CD14-positive monocyte (primary cell): ENCODE data around the gene PDCD7. TPM values are rescaled to one million over a fixed set of nuclear protein-coding genes. Genes with fewer than 3 reads are reported as not detected.

Experiments used
- DNase-seq, 3 donors: peaks; one replicate each; pipeline ENCODE4 v3.0.0-alpha.2; 2011 to 2022
- H2AFZ ChIP-seq: 2 replicates; pipeline ENCODE4 v1.6.0; 2012; ENCODE audit warnings: mild to moderate bottlenecking, low read depth, low read length, inconsistent platforms; ENCODE audit not compliant: insufficient read depth, poor library complexity, severe bottlenecking
- H3K27ac ChIP-seq, 2 donors: 1 replicate in 1 of 2; 2 replicates in 1 of 2; pipeline ENCODE4 v1.5.1; 2012 to 2013; ENCODE audit warnings: low read length in 2 of 2, control low read depth in 1 of 2, inconsistent platforms in 1 of 2, low read depth in 1 of 2, mild to moderate bottlenecking in 1 of 2
- H3K27me3 ChIP-seq, 2 donors: one replicate each; pipeline versions ENCODE4 v1.6.0 to v1.6.1; 2011 to 2013; ENCODE audit warnings: low read length in 2 of 2; ENCODE audit not compliant: control insufficient read depth in 2 of 2, insufficient read depth in 2 of 2
- H3K36me3 ChIP-seq, 2 donors: replicated peaks in 1 of 2; 1 replicate in 1 of 2; 2 replicates in 1 of 2; pipeline versions ENCODE4 v1.5.1 to v1.6.1; 2012 to 2013; ENCODE audit warnings: low read length in 2 of 2, control low read depth in 1 of 2, inconsistent platforms in 1 of 2, mild to moderate bottlenecking in 1 of 2; ENCODE audit not compliant: insufficient read depth in 2 of 2, control insufficient read depth in 1 of 2
- H3K4me1 ChIP-seq, 2 donors: 1 replicate in 1 of 2; 2 replicates in 1 of 2; pipeline versions ENCODE4 v1.5.1 to v1.6.1; 2012 to 2013; ENCODE audit warnings: low read length in 2 of 2, control low read depth in 1 of 2, inconsistent platforms in 1 of 2, mild to moderate bottlenecking in 1 of 2, moderate library complexity in 1 of 2; ENCODE audit not compliant: insufficient read depth in 2 of 2, control insufficient read depth in 1 of 2
- H3K4me2 ChIP-seq: replicated peaks from 2 replicates; pipeline ENCODE3; 2012; ENCODE audit warnings: low read length, moderate library complexity, mild to moderate bottlenecking; ENCODE audit not compliant: poor library complexity, severe bottlenecking; ENCODE audit errors: extremely low read depth
- H3K4me3 ChIP-seq, 3 experiments: fragments of 200-600 bp in 1 of 3; sonication (generic) in 1 of 3; replicated peaks in 1 of 3; 1 replicate in 2 of 3; 2 replicates in 1 of 3; pipeline ENCODE4 v1.5.1; 2011 to 2013; ENCODE audit warnings: low read length in 3 of 3, mild to moderate bottlenecking in 3 of 3, control low read depth in 2 of 3, low read depth in 2 of 3, inconsistent platforms in 1 of 3, moderate library complexity in 1 of 3
- H3K79me2 ChIP-seq: 2 replicates; pipeline ENCODE4 v1.6.0; 2012; ENCODE audit warnings: mild to moderate bottlenecking, control low read depth, inconsistent platforms, low read length, moderate library complexity; ENCODE audit not compliant: insufficient read depth
- H3K9ac ChIP-seq: 2 replicates; pipeline ENCODE4 v1.6.0; 2017; ENCODE audit warnings: low read length, mild to moderate bottlenecking; ENCODE audit not compliant: insufficient read depth, poor library complexity, severe bottlenecking
- H3K9me3 ChIP-seq, 2 donors: replicated peaks in 1 of 2; 1 replicate in 1 of 2; 2 replicates in 1 of 2; pipeline versions ENCODE4 v1.5.1 to v1.6.1; 2012 to 2013; ENCODE audit warnings: low read length in 2 of 2, control low read depth in 1 of 2; ENCODE audit not compliant: control insufficient read depth in 1 of 2, insufficient read depth in 1 of 2
- H4K20me1 ChIP-seq: 2 replicates; pipeline ENCODE4 v1.6.0; 2012; ENCODE audit warnings: mild to moderate bottlenecking, low read length, control low read depth, moderate library complexity; ENCODE audit not compliant: insufficient read depth
- H3K27ac Mint-ChIP-seq, 7 donors: one replicate each; pipeline ENCODE4 v1.8.0; 2020; ENCODE audit warnings: mild to moderate bottlenecking in 7 of 7, mixed read lengths in 7 of 7, moderate library complexity in 6 of 7, inconsistent platforms in 2 of 7
- H3K27me3 Mint-ChIP-seq, 3 donors: one replicate each; pipeline ENCODE4 v1.8.0; 2021 to 2022; ENCODE audit warnings: low read depth in 3 of 3, mild to moderate bottlenecking in 3 of 3, mixed read lengths in 3 of 3, moderate library complexity in 3 of 3, inconsistent platforms in 1 of 3
- H3K36me3 Mint-ChIP-seq, 2 donors: one replicate each; pipeline ENCODE4 v1.8.0; 2020; ENCODE audit warnings: mixed read lengths in 2 of 2, inconsistent platforms in 1 of 2, mild to moderate bottlenecking in 1 of 2
- H3K4me1 Mint-ChIP-seq: one replicate; pipeline ENCODE4 v1.8.0; 2020; ENCODE audit warnings: mild to moderate bottlenecking, mixed read lengths
- H3K4me3 Mint-ChIP-seq, 2 donors: one replicate each; pipeline ENCODE4 v1.8.0; 2020; ENCODE audit warnings: mild to moderate bottlenecking in 2 of 2, mixed read lengths in 2 of 2, moderate library complexity in 1 of 2
- H3K9me3 Mint-ChIP-seq, 7 donors: one replicate each; pipeline ENCODE4 v1.8.0; 2020 to 2022; ENCODE audit warnings: mixed read lengths in 7 of 7, mild to moderate bottlenecking in 6 of 7, moderate library complexity in 6 of 7, inconsistent platforms in 2 of 7
- CTCF ChIP-seq: fragments of 200-600 bp; IDR thresholded peaks from one replicate; pipeline ENCODE4 v1.8.0; 2022; ENCODE audit warnings: antibody characterized with exemption, mild to moderate bottlenecking
- WGBS: methylation state at CpG from one replicate; pipeline ENCODE4 v1.1.5; 2013; ENCODE audit warnings: missing lambda C conversion rate; ENCODE audit not compliant: insufficient coverage; 5-methylcytosine and 5-hydroxymethylcytosine counted together
- intact Hi-C, 2 donors: fragments of 100-400 bp; cut with micrococcal nuclease; formaldehyde crosslinking; loops; one replicate each; pipeline versions ENCODE4 v1.15.0 to v1.15.1; 2023
- polyA plus RNA-seq, 3 donors: library from polyadenylated mRNA; depleted of rRNA in 1 of 3; unstranded in 2 of 3; stranded (reverse) in 1 of 3; fragments of 300-500 nt in 2 of 3; fragments of >200 nt in 1 of 3; fragmentation: Illumina TruSeq in 2 of 3; gene quantifications; 1 replicate in 2 of 3; 2 replicates in 1 of 3; pipeline ENCODE4 v1.2.3, GENCODE V29; 2012 to 2021

Gene PDCD7
- polyA plus RNA-seq, 3 donors, result 3.1 to 6.9 (median 4.7) TPM

- intact Hi-C loops, result no loop called here
These were observed 38.4 kb downstream of the PDCD7 start for GRCh38 chr15:65095011-65095746.

More at GRCh38 chr15:65095011-65095746, 38.4 kb downstream of the PDCD7 start:
- Histone ChIP-seq H3K4me1 (no peaks in the 10 kb centered on the region), H3K27ac (no peak overlapping the region), H3K9ac (no peak overlapping the region), H3K27me3 (no peaks in the 10 kb centered on the region), H3K4me3 (no peak overlapping the region), H3K4me2 (no peak overlapping the region), H3K79me2 (no peaks in the 10 kb centered on the region), H2AFZ (no peak overlapping the region), H4K20me1 (no peaks in the 10 kb centered on the region), H3K36me3 (peaks cover 25 to 37% of the 10 kb centered on the region in 2 donors), H3K9me3 (no peaks in the 10 kb centered on the region)
- 84% methylated on average over 4 of the region's 5 CpGs for WGBS
- Mint-ChIP-seq H3K9me3 (no peaks in the 10 kb centered on the region), H3K36me3 (peaks cover 29 to 37% of the 10 kb centered on the region in 2 donors), H3K27me3 (peaks cover 0 to 2% (median 2%) of the 10 kb centered on the region in 3 donors), H3K4me3 (no peak overlapping the region), H3K27ac (no peak overlapping the region), H3K4me1 (no peaks in the 10 kb centered on the region)
- no peak for DNase-seq
- TF ChIP-seq CTCF, result no peak
